ENCODE results near the gene KDM8.

KDM8 gene

GRCh38 chr16:27233731-27234130, 30.4 kb downstream of the KDM8 start:
- peaks cover 26% of the 10 kb centered on the region for H3K36me3 ChIP-seq (ENCODE audit: insufficient read depth, low read length)
- H3K4me1 ChIP-seq (ENCODE audit: control insufficient read depth, insufficient read depth, low read length), result peaks cover 40% of the 10 kb centered on the region
- H3K9ac ChIP-seq (ENCODE audit: low read depth, low read length), result no peak overlapping the region
- H3K4me2 ChIP-seq (ENCODE audit: low read length), result no peak overlapping the region
- H3K9me3 ChIP-seq (replicated peaks; ENCODE audit: low read length), result no peaks in the 10 kb centered on the region
- H3K27me3 ChIP-seq (ENCODE audit: control insufficient read depth, insufficient read depth, low read length), result no peaks in the 10 kb centered on the region
- H3K4me3 ChIP-seq (ENCODE audit: low read length), result no peak overlapping the region

GRCh38 chr16:27234171-27234570, 30.8 kb downstream of the KDM8 start:
- Histone ChIP-seq H3K4me1 (ENCODE audit: control insufficient read depth, insufficient read depth, low read length) (peaks cover 36% of the 10 kb centered on the region), H3K36me3 (ENCODE audit: insufficient read depth, low read length) (peaks cover 23% of the 10 kb centered on the region), H3K4me2 (ENCODE audit: low read length) (no peak overlapping the region), H3K9ac (ENCODE audit: low read depth, low read length) (no peak overlapping the region), H3K4me3 (ENCODE audit: low read length) (no peak overlapping the region), H3K27me3 (ENCODE audit: control insufficient read depth, insufficient read depth, low read length) (no peaks in the 10 kb centered on the region), H3K9me3 (replicated peaks; ENCODE audit: low read length) (no peaks in the 10 kb centered on the region)

GRCh38 chr16:27234603-27235002, 31.3 kb downstream of the KDM8 start:
- no peak overlapping the region for H3K4me3 ChIP-seq (ENCODE audit: low read length)
- H3K9me3 ChIP-seq (replicated peaks; ENCODE audit: low read length), result no peaks in the 10 kb centered on the region
- no peak overlapping the region for H3K4me2 ChIP-seq (ENCODE audit: low read length)
- H3K36me3 ChIP-seq (ENCODE audit: insufficient read depth, low read length), result peaks cover 22% of the 10 kb centered on the region
- H3K9ac ChIP-seq (ENCODE audit: low read depth, low read length), result peak overlapping the region; percentile 18
- no peaks in the 10 kb centered on the region for H3K27me3 ChIP-seq (ENCODE audit: control insufficient read depth, insufficient read depth, low read length)
- peaks cover 33% of the 10 kb centered on the region for H3K4me1 ChIP-seq (ENCODE audit: control insufficient read depth, insufficient read depth, low read length)

- Histone ChIP-seq H3K27me3 (ENCODE audit: control insufficient read depth, insufficient read depth, low read length) (no peaks in the 10 kb centered on the region), H3K4me1 (ENCODE audit: control insufficient read depth, insufficient read depth, low read length) (peaks cover 33% of the 10 kb centered on the region), H3K36me3 (ENCODE audit: insufficient read depth, low read length) (peaks cover 20% of the 10 kb centered on the region), H3K9me3 (replicated peaks; ENCODE audit: low read length) (no peaks in the 10 kb centered on the region), H3K9ac (ENCODE audit: low read depth, low read length) (peak overlapping the region; percentile 30), H3K4me3 (ENCODE audit: low read length) (no peak overlapping the region), H3K4me2 (ENCODE audit: low read length) (peak overlapping the region; percentile 58)
These were observed 32.0 kb downstream of the KDM8 start for GRCh38 chr16:27235055-27235937.

GRCh38 chr16:27235938-27236245, 32.6 kb downstream of the KDM8 start:
- Histone ChIP-seq H3K4me2 (ENCODE audit: low read length) (peak overlapping the region; percentile 58), H3K4me3 (ENCODE audit: low read length) (no peak overlapping the region), H3K9me3 (replicated peaks; ENCODE audit: low read length) (no peaks in the 10 kb centered on the region), H3K4me1 (ENCODE audit: control insufficient read depth, insufficient read depth, low read length) (peaks cover 37% of the 10 kb centered on the region), H3K27me3 (ENCODE audit: control insufficient read depth, insufficient read depth, low read length) (no peaks in the 10 kb centered on the region), H3K9ac (ENCODE audit: low read depth, low read length) (peak overlapping the region; percentile 30), H3K36me3 (ENCODE audit: insufficient read depth, low read length) (peaks cover 20% of the 10 kb centered on the region)

GRCh38 chr16:27236635-27237218, 33.4 kb downstream of the KDM8 start:
- peaks cover 45% of the 10 kb centered on the region for H3K4me1 ChIP-seq (ENCODE audit: control insufficient read depth, insufficient read depth, low read length)
- H3K9me3 ChIP-seq (replicated peaks; ENCODE audit: low read length), result no peaks in the 10 kb centered on the region
- H3K4me2 ChIP-seq (ENCODE audit: low read length), result no peak overlapping the region
- H3K9ac ChIP-seq (ENCODE audit: low read depth, low read length), result peak overlapping the region; percentile 43
- no peaks in the 10 kb centered on the region for H3K27me3 ChIP-seq (ENCODE audit: control insufficient read depth, insufficient read depth, low read length)
- peaks cover 20% of the 10 kb centered on the region for H3K36me3 ChIP-seq (ENCODE audit: insufficient read depth, low read length)
- no peak overlapping the region for H3K4me3 ChIP-seq (ENCODE audit: low read length)

GRCh38 chr16:27237219-27238015, 34.1 kb downstream of the KDM8 start:
- no peak overlapping the region for H3K4me3 ChIP-seq (ENCODE audit: low read length)
- peaks cover 16% of the 10 kb centered on the region for H3K36me3 ChIP-seq (ENCODE audit: insufficient read depth, low read length)
- H3K9ac ChIP-seq (ENCODE audit: low read depth, low read length), result peak overlapping the region; percentile 43
- no peak overlapping the region for H3K4me2 ChIP-seq (ENCODE audit: low read length)
- H3K4me1 ChIP-seq (ENCODE audit: control insufficient read depth, insufficient read depth, low read length), result peaks cover 52% of the 10 kb centered on the region
- H3K27me3 ChIP-seq (ENCODE audit: control insufficient read depth, insufficient read depth, low read length), result no peaks in the 10 kb centered on the region
- H3K9me3 ChIP-seq (replicated peaks; ENCODE audit: low read length), result no peaks in the 10 kb centered on the region

GRCh38 chr16:27238016-27238587, 34.8 kb downstream of the KDM8 start:
- Histone ChIP-seq H3K4me1 (ENCODE audit: control insufficient read depth, insufficient read depth, low read length) (peaks cover 58% of the 10 kb centered on the region), H3K4me2 (ENCODE audit: low read length) (no peak overlapping the region), H3K9ac (ENCODE audit: low read depth, low read length) (no peak overlapping the region), H3K36me3 (ENCODE audit: insufficient read depth, low read length) (peaks cover 13% of the 10 kb centered on the region), H3K9me3 (replicated peaks; ENCODE audit: low read length) (no peaks in the 10 kb centered on the region), H3K27me3 (ENCODE audit: control insufficient read depth, insufficient read depth, low read length) (no peaks in the 10 kb centered on the region), H3K4me3 (ENCODE audit: low read length) (no peak overlapping the region)

- Histone ChIP-seq H3K36me3 (ENCODE audit: insufficient read depth, low read length) (peaks cover 8% of the 10 kb centered on the region), H3K27me3 (ENCODE audit: control insufficient read depth, insufficient read depth, low read length) (no peaks in the 10 kb centered on the region), H3K4me1 (ENCODE audit: control insufficient read depth, insufficient read depth, low read length) (peaks cover 62% of the 10 kb centered on the region), H3K4me2 (ENCODE audit: low read length) (no peak overlapping the region), H3K4me3 (ENCODE audit: low read length) (no peak overlapping the region), H3K9me3 (replicated peaks; ENCODE audit: low read length) (no peaks in the 10 kb centered on the region), H3K9ac (ENCODE audit: low read depth, low read length) (no peak overlapping the region)
These were observed 35.3 kb downstream of the KDM8 start for GRCh38 chr16:27238591-27238990.

GRCh38 chr16:27239026-27239425, 35.7 kb downstream of the KDM8 start:
- Histone ChIP-seq H3K9me3 (replicated peaks; ENCODE audit: low read length) (no peaks in the 10 kb centered on the region), H3K4me1 (ENCODE audit: control insufficient read depth, insufficient read depth, low read length) (peaks cover 67% of the 10 kb centered on the region), H3K4me3 (ENCODE audit: low read length) (no peak overlapping the region), H3K9ac (ENCODE audit: low read depth, low read length) (no peak overlapping the region), H3K36me3 (ENCODE audit: insufficient read depth, low read length) (peaks cover 4% of the 10 kb centered on the region), H3K4me2 (ENCODE audit: low read length) (no peak overlapping the region), H3K27me3 (ENCODE audit: control insufficient read depth, insufficient read depth, low read length) (no peaks in the 10 kb centered on the region)

- Histone ChIP-seq H3K9me3 (replicated peaks; ENCODE audit: low read length) (no peaks in the 10 kb centered on the region), H3K4me3 (ENCODE audit: low read length) (no peak overlapping the region), H3K4me1 (ENCODE audit: control insufficient read depth, insufficient read depth, low read length) (peaks cover 72% of the 10 kb centered on the region), H3K27me3 (ENCODE audit: control insufficient read depth, insufficient read depth, low read length) (no peaks in the 10 kb centered on the region), H3K36me3 (ENCODE audit: insufficient read depth, low read length) (no peaks in the 10 kb centered on the region), H3K9ac (ENCODE audit: low read depth, low read length) (no peak overlapping the region), H3K4me2 (ENCODE audit: low read length) (no peak overlapping the region)
These were observed 36.8 kb downstream of the KDM8 start for GRCh38 chr16:27239906-27240655.

Data from skeletal muscle satellite cell (primary cell).